Fibroblast of peridontal ligament (primary cell): ENCODE measurements around the gene WDR1.

ENCODE experiments used
- DNase-seq: peaks from one replicate; pipeline ENCODE4 v3.0.0-alpha.2; 2010; ENCODE audit errors: extremely low read depth

Gene WDR1, protein sequence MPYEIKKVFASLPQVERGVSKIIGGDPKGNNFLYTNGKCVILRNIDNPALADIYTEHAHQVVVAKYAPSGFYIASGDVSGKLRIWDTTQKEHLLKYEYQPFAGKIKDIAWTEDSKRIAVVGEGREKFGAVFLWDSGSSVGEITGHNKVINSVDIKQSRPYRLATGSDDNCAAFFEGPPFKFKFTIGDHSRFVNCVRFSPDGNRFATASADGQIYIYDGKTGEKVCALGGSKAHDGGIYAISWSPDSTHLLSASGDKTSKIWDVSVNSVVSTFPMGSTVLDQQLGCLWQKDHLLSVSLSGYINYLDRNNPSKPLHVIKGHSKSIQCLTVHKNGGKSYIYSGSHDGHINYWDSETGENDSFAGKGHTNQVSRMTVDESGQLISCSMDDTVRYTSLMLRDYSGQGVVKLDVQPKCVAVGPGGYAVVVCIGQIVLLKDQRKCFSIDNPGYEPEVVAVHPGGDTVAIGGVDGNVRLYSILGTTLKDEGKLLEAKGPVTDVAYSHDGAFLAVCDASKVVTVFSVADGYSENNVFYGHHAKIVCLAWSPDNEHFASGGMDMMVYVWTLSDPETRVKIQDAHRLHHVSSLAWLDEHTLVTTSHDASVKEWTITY

DNA sequence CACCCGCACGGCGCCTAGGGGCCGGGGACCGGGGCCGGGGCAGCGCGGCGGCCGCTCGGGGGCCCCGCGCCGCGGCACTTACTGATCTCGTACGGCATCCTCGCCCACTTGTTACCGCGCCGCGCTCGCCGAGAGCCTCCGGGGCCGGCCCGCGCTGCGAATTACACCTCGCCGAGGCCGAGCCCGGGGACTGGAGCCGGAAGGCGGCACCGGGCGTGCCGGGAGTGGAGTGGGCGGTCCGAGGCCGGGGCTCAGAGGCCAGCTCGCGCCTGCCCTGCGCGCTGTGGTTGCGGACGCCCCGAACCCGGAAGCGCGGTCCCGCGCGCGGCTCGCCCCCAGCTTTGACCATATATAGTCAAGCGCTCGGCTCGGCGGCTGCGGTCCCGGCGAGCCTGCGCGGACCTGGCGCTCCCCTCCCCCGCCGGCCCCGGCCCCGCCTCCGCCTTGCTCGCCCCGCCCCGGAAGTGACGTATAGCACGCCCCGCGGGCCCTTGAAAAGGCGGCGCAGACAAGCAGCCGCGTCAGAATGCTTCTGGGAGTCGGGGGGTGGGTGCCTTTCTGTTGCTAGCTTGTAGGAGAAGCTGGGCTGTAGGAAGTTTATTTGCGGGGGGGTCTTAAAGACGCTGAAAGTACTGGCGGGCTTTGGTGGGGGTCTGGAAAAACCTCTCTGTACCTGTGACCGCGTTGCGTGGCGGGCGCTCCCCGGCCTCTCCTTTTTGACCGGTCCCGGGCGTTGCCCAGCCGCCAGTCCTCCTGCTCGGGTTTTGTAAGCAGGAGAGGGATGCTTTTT is at the start of gene WDR1:
TSS of gene WDR1 (minus strand) at position 231 of the 790 bp plus-strand sequence. CDS start at position 98, 133 bp downstream.
- peak; percentile 93 for DNase-seq

DNA sequence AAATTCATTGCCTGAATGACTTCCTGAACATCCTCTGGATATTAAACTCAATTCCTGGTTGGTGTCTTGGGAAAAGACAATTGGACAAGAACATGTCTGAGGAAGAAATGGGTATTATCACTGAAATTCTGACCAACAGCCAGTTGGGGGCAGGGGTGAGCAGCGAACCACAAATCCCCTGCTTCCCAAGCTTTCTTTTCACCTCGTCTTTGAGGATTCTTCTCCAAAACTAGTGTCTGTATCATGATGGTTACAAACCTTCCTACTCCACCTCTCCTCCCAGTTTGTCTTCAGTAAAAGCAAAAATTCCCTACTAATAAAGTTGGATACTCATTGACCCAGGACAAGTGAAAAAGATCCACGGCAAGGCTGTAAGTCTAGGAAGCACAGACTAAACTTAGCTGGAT is 48.3 kb upstream of the WDR1 start:
- peak; percentile 67 for DNase-seq

DNA sequence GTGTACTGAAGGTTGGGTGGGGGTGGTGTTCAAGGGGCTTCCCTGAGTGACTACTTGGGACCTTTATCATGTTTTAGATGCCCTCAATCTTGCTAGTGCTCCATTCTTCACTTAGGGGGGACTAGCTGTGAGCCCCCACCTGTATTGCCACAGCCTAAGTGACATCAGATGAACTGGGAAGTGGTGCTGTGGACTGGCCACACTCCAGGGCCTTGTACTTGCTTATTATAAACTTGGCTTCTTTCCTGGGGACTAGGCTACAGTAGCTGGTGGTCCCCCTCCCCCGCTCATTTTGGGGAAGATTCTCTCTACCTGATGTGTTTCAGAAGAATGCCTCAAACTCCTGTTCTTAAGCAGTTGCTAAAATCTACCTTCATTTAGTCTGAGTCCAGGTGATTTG is 46.7 kb upstream of the WDR1 start:
- no peak for DNase-seq

DNA sequence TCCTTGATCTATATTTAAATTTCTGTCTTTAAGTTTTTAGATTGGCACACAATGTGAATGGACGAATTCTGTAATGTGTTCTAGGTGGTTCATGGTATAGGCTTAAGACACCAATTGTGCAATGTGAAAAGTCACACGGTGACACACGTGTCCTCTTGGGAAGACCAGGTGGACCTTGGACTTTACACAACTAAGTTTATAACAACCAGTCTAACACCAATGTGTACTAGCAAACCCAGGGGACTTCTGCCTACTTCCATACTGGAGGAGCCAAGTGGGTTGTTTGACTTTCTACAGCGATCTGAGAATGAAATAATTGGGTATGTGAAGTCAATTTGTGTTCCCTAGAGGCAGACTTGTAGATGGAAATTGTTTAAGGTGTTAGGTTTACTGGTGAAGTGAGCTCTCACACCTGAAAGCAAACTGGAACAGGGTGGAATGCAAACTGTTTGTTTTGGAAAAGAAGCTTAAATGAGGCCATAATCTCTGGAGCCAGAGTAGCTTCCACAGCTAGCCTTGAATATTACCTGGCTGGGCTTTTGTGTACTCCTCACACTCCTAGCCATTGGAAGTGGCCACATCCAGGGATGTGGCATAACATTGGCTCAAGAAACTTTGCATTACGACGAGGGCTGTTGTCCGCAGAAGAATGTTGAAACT is 45.9 kb upstream of the WDR1 start:
- no peak for DNase-seq

DNA sequence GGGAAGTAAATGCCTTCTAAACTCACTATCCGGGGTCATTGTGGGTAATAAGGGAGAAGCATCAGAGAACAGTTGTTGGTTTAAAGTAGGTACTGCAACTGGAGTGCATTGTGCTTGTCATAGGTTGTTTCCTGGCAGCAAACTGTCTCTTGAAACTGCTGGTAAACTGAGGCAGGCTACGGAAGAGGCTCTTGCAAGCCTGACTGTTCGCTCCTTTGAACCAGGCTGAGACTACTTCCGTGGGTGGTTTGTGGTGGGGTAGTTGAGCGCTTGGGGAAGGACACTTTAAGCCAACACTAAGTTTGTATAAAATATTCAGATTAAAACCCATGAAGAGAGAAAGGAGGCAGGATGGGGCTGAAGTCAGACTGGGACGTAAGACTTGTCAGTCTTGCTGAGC is 45.2 kb upstream of the WDR1 start:
- no peak for DNase-seq

DNA sequence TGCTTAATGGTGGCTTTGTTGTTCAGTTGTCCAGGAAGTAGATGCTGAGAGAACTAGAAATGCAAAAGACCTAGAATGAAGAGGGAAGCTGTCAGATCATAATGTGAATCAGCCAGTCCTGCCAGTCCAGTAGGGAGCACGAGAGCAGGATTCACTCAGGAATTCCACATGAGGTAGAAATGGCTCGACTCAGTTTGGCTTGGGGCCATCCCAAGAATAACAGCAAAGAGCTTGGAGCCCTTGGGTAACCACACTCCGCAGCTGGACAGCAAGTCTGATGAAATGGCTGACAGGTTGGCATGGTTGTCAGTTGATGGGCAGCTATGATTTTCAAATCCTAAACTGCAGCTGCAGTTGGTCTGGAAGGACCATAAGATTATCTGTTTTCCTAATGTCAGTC is 44.5 kb upstream of the WDR1 start:
- DNase-seq = peak; percentile 20

DNA sequence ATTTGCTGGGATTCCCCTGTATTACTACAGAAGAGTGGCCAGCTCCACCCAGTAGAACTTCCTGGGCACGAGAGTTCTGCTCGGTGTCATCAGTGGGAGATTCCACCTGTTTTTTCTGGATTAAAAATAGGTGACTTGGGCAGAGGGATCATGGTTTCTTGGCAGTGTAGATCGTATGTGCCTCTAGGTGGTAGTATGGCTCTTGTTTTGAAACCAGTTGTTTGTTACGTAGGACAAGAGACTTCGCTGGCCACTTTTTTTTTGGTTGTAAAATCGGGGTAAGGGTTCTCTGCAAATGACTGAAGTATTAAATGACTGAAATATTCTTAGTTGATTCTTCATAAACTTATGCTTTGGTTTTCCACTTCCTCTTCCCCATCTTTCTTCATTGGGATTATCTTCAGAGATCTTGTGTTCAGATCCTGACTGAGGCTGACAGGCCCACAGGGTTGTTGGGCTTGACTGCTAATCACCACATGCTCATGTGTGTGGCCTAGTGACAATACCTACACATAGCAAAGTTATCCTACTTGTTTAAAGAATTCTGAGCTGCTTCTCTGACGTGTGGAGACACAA is 43.8 kb upstream of the WDR1 start:
- peak; percentile 56 for DNase-seq

DNA sequence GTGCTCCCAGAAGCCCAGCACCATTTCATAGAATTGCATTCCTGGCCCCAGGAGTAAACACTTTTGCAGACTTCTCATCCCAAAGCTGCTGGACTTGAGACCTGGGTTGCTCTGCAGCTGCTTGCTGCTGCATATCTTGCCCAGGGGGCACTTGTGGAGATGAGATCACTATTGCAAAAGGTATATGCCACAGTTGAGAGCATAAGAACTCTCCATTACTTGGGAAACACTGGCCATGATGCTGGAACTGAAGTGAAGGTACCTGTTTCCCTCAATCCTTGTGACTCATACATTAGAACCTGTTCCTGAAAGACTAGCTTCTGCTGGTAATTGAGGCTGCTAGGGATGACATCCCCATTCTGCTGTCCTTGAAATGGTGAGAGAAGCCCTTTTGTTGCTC is 43.1 kb upstream of the WDR1 start:
- no peak for DNase-seq

DNA sequence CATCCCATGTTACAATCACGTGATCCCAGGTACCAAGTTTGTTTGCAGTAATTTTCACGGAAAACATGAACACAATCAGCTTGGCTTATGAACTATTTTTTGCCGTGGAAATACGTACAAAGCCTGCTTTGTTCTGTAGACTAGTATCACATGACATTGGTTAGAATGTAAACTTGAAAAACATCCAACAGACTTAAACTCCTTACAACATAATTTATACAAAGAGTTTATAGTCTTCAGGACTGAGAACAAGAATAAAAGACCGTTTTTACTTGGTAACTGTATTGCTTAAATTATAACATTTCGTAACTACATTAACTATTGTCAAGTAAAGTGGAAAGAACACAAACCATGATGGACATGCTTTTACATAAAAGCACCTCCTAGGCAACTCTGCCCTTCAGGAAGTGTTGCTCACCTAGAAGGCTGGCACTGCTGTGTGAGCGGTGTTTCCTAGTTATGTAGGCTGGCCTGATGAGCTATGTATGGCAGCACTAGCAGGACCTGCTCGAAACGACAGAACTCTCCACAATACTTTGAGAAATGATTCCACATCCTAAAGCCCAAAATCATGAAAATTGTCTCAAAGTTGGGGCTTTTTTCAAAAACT is 41.8 kb upstream of the WDR1 start:
- DNase-seq = peak; percentile 61

DNA sequence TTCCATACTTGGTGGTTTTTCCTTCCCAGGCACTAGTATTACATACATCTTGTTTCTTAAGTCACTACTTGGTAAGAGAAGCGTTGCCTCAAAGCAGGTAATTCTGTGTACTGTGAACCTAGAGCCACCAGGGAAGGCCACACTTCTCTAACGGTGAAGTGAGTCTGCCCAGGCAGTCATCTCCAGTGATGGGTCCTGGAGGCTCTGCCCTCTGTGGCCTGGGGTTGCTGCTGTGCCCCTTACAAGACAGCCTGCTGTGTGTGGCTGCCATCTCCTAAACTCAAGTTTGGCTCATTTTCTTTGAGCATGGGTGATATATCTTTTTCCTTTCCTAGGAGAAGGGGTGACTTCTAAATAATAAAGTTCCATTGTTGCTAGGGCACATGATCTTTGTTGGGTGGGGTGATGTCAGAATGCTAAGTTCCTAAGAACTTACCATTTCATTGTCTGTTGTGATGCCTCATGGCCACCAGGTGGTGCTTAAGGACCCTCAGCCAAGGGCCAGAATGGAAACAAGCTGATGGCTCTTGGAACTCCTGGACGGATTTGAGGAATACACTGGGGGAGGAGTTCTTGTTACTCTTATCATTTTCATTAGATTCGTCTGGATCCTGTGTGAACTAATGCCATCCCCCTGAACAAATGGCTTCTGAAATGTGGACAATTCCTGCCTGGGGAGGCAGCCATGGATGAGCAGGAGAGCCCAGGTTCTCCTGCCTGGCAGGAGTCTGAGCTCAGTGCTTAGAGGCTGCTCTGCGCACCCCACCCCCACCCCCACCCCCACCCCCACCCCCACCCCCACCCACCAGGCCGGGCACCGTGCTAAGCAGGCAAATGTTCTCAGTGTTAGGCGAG is 41.1 kb upstream of the WDR1 start:
- DNase-seq = peak; percentile 87

DNA sequence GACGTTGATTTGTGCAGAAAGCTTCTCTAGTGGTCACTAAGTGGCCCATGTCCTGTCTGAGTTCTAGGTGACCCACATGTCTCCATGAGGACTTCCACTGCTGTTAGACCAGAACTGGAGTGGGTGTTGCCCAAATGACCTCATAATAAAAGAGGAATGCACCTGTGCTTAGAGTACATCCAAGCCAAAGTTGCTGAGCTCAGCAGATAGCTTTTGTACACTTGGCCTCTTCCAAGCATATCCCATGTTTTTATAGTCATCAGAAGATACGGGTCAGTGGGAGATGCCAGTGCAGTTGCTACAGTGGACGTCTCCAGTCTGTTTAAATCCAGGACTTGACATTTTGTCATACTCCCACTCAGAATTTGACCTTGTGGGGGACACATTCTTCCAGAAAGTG is 37.6 kb upstream of the WDR1 start:
- DNase-seq = no peak

DNA sequence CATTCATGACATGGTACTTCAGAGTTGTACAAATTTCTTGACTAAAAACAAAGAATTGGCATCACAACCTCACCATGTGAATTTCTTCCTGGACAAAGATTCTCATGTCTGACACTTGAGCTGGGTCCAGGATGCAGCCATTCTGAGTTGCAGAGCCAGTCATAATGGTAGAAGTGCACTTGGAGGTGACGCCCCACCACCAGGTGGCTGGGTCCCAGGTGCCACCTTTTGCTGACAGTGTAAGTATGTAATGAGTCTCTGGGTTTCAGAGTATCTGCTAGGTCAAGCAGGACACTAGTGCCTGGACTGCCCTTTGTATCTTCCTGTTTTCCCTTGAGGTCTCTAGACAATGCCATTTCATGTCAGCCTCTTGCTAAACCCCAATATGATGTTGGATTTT is 36.6 kb upstream of the WDR1 start:
- DNase-seq = no peak

DNA sequence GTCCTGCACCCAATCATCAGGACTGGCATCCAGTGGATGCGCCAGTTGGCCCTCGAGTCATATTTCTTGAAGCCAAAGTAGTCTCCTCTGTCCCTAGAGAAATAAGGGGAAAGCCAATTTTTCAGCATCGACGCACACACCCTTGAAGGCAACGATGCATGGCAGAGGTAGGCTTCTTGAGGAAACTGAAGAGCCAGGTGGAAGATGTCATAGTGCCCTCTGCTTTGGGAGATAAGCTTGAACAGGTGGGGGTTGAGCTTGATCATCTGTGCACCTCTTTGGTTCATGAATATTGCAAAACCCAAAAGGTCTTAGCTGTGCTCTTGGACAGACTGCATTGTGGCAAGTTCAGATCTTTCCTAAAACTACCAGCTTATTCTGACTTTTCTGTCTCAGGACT is 34.6 kb upstream of the WDR1 start:
- no peak for DNase-seq

DNA sequence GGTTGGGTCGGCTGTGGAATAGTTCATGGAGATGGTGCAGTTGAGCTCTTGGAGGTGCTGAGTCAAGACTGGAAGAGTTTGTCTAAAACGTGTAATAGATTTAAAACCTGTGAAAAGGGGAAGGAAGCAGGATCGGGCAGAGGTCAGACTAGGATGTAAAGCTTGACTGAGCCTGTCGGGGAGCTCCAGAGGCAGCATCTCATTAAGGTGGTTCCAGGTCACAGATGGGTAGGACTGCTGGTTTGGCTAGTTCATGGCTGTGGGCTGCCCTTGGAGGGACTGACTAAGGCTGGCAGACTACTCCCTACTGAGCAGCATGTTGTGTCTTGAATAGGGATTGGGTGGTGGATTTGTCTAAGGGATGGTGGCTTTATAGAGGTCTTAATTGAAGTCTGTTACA is 28.4 kb upstream of the WDR1 start:
- DNase-seq = no peak

DNA sequence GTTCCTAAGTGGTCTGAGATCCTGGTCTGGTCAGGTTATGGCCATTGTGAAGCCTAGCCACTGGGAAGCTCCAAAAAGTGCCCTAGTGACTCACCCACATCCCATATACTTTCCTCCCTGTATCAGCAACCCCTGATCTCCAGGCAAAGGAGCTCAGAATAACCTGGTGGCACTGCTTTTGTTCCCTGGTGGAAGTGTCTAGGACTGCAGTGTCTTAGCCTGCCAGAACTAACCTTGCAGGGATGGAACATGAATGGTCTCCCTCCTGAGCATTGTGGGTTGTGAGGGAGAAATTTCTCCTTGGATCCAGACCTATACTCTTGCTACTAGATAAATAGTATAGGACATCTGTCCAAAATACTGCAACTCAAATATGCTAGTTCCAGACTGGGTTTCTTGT is 27.9 kb upstream of the WDR1 start:
- no peak for DNase-seq

DNA sequence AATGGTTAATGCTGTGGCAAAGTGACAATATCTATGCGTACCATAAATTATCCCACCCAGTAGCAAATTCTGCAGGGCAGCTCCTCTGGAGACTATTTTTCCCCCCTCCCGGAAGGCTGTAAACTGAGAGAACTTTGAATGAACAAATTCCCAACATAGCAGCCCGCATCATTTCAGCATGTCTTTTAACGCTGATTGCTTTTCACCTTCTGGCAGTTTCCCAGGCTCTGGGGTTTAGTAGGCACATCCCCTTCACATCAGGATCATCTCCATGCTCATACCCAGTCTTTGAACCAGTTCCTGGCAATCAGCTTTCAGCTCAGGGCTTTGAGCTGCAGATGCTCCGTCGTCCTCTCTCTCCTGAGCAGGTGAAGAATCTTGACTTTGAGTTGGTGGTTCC is 26.6 kb upstream of the WDR1 start:
- DNase-seq = no peak

DNA sequence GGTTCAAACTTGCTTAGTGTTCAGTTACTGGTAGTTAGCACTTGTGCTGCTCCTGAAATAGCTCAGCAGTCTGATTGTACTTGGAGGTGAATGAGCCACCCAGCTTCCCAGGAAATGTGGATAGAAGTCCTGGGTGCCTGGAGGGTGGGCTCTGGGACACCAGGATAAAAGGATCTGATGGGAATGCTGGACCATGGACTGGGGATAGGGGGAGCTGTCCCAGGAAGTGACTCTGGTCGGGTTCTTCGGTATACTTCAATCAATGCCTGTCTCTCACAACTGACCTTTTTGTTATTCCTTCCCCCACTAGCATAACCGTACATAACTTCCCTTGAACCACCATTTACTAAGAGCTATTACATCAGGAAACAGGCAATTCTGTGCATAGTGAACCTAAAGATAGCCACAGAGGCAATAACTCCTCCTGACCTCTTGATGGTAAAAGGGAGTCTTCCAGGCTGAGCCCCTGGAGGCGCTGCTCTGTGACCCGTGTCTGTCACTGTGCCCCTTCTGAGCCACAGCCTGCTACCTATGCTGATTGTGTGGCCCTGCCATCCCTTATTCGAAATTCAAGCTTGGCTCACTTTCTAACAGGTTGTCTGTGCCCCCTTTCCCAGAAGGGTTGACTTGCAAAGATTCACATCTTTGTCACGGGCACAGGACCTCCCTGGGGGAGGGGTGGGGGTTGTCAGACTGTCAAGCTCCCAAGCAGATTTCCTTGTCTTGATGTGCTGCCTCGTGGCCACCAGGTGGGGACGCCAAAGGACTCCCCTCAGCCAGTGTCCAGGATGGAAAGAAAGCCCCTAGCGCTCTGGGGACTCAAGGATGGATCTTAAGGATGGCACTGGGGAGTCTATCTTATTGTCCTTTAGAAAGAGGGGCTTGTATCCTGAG is 24.5 kb upstream of the WDR1 start:
- DNase-seq = no peak

DNA sequence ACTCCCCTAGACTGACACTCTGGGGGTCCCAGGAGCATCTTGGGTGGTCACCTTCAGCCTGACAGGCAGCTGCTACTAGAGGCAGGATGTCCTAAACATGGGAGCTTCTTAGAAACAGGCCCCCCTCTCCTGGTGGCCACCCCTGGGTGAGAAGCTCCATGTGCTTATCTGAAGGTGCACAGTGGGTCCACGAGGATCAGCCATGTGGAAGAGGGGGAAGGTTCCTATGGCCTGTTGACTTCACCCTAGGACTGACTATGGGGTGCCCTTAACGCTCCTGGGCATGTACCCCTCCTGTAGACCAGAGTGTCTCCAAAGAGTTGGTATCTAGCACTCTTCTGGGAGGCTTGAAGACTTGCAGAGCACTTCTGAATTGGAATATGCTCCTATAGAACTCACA is 22.9 kb upstream of the WDR1 start:
- no peak for DNase-seq

DNA sequence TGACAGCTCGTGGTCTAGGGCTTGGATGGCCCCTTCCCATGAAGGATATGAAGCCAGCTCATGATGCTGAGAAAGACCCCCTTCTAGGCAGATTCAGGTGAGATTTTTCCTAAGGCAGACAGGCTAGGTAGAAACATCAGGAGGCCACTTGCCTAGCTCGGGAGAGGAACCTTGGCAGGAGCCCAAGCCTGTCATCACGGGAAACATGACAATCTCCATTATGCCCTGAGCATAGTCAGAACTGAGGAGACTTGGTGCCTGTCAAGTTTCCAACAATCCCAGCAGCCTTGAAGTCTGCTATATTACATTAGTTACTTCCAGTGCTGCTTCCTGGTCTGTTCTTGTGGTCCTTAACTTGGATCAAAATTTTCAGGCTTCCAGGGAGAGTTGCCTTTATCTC is 18.7 kb upstream of the WDR1 start:
- no peak for DNase-seq

DNA sequence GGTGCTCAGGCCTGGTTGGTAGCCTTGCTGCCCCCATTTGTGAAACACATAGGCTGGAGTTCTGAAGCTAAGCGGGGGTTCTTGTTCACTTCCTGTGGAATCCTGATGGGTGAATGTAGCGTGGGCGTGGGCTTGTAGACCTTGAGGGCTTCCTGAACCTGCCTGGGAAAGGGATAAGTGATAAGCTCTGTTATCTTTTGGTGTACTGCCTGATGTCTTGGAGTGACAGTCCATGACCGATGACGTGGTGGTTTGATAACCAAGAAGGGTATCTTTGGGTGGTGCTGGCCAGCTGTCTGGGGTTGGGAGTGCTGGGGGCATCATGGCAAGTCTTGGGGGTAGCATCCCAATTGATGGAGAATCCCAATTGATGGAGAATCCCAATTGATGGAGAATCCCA is 17.5 kb upstream of the WDR1 start:
- no peak for DNase-seq
